Stimulated activated CD8-positive, alpha-beta memory T cell treated with anti-CD3 and anti-CD28 coated beads, Interleukin-12 subunit alpha, Interleukin-12 subunit beta, amount 100 ng/mL, for 24 hours (primary cell): ENCODE results near the gene CTSS.
"Not testable (repeated sequence)": the region's sequence is repeated elsewhere in the genome, so short reads cannot be mapped to it uniquely, and the experiment has no call there.

Experiments
- DNase-seq: peaks from one replicate; pipeline ENCODE4 v3.0.0-alpha.2; 2020; ENCODE audit errors: extremely low read depth

Gene CTSS

DNA sequence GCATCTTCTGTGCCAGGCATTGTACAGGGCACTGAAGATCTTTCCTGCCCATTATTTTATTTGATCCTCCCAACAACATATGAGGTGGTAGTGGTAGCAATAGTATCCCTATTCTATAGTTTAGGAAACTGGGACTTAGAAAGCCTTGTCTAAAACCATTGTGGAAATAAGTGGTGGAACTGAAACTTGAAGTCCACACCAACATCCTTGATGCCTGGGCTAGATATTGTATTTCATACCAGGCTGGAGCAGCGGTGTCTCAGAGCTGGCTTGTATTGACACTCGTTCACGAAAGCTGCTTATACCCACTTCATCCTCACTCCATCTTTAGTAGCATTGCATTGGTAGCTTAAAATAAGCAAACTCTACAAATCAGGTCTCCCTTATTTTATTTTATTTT, 9.7 kb upstream of the CTSS start:
- no peak for DNase-seq

DNA sequence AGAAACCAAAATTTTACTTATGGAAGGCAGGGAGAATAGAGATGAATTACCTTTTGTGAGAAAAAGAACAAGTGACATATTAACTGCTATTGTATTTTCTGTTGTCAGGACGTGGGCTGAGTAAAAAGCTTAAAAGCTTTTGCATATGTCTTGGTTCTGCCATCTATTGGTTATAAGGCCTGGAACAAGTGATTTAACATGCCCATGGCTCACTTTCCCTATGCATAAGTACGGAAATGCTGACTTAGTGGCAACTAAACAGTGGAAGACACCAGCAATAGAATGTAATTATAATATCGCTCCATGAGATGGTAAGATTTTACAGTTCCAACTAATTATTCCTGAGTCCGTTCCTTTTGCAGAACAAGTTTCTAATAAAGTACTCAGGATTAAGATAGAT, 6.7 kb upstream of the CTSS start:
- DNase-seq: no peak

DNA sequence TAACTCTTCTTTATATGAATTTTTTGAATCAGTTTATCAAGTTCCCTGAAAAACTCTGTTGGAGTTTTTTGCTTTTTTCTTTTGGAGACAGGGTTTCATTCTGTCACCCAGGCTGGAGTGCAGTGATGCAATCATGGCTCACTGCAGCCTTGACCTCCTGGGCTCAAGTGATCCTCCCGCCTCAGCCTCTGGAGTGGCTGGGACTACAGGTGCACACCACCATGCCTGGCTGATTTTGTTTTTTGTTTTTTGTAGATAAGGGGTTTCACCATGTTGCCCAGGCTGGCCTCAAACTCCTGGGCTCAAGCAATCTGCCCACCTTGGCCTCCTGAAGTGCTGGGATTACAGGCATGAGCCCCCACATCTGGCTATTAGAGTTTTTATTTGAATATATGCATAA, 2.1 kb upstream of the CTSS start:
- DNase-seq: not testable (repeated sequence)

DNA sequence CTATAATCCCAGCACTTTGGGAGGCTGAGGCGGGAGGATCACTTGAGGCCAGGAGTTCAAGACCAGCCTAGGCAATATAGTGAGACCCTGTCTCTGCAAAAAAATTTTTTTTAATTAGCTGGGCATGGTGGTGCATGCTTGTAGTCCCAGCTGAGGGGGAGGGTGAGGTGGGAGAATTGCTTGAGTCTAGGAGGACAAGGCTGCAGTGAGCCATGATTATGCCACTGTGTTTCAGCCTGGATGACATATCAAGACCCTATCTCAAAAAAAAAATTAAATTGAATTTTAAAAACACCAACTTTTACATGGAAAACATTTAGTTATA, 361 bp upstream of the CTSS start:
- DNase-seq: not testable (repeated sequence)

DNA sequence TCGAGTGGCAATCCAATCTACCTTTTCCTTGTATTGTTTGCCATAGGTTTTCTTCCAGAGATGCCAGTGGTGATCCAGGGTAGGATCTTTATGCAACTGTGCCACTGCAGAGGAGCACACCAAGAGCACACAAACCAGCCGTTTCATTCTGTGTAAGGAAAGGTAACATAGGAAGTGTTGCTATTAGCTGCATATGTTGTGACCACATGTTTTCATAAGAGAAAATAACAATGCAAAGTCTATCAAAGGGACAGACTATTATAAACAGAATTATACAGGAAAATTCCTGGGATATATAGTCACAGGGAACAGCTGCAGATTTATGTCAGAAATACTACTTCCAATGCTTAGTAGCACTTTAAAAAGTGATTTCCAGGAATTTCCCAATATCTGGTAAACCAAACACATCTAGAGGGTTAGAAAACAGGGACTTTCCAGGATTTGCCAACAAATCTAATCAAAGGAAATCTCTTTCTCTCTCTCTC, 919 bp downstream of the CTSS start:
- DNase-seq: no peak

DNA sequence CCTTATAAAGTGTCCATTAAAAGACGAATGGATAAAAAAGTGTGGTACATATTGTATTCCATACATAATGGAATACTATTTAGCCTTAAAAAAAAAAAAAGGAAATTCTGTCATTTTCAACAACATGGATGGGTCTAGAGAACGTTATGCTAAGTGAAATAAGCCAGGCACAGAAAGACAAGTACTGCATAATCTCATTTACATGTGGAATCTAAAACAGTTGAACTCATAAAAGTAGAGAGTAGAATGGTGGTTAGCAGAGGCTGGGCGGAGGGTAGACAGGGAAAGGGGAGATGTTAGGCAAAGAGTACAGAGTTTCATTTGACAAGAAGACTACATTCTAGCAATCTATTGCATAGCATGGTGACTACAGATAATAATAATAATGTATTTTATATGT, 2.6 kb downstream of the CTSS start:
- no peak for DNase-seq

DNA sequence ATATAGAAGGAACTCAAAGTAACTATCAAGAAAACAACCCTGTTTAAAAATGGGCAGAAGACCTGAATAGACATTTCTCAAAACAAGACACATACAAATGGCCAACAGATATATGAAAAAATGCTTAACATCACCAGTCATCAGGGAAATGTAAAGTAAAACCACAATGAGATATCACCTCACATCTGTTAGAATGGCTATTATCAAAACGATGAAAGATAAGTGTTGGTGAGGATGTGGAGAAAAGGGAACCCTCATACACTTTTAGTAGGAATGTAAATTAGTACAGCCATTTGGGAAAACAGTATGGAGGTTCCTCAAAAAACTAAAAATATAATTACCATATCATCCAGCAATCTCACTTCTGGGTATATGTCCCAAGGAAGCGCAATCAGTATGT, 3.0 kb downstream of the CTSS start:
- DNase-seq: no peak

DNA sequence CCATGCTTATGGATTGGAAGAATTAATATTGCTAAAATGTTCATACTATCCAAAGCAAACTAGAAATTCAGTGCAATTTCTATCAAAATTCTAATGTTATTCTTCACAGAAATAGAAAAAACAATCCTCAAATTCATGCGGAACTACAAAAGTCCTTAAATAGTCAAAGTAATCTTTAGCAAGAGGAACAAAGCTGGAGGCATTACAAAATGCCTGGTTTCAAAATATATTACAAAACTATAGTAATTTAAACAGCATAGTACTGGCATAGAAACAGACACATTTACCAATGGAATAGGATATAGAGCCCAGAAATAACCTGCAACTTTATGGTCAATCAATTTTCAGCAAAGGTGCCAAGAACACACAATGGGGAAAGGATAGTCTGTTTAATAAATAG, 3.8 kb downstream of the CTSS start:
- no peak for DNase-seq

DNA sequence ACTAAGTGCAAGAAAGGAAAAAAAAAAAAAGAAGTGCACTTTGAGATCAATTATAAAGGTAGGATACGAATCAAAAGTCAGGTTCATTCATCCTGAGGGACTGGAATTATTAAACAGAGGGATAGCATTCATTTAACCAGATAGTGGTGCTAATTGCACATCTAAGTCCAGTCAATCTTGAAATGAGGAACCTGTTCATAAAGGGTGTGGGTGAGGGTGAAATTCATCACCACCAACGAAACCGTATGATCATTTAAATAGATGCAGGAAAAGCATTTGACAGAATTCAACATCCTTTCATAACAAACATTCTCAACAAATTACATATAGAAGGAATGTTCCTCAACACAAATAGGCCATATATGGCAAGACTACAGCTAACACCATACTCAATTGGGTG, 5.6 kb downstream of the CTSS start:
- no peak for DNase-seq

DNA sequence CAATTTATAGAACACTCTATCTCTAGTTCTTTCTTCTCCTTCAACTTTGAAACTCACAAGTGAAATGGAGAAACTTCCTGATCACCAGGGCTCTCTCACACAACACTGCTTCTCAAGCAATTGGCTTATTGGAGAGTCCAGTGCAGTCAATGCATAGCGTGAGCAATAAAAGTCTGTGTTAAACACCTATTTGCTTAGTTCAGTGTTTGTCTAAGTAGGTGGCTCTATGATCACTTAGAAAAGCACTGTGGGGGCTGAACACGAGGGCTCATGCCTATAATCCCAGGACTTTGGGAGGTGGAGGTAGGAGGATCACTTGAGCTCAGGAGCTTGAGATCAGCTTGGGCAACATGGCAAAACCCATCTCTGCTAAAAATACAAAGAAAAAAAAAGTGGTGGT, 12.2 kb downstream of the CTSS start:
- DNase-seq: no peak

DNA sequence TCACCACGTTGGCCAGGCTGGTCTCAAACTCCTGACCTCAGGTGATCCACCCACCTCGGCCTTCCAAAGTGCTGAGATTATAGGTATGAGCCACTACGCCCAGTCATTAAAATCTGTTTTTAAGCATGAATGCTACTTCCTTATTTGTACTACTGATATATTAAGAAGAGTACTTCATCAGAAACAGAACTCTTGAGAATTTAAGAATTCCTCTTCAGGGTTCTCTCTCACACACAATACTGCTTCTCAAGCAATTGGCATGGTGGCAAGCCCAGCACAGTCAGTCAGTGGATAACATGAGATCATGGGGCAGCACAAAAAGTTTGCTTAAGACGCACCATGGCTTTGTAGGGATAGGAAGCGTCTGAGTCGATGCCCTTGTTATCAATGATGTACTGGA, 14.1 kb downstream of the CTSS start:
- DNase-seq: no peak

DNA sequence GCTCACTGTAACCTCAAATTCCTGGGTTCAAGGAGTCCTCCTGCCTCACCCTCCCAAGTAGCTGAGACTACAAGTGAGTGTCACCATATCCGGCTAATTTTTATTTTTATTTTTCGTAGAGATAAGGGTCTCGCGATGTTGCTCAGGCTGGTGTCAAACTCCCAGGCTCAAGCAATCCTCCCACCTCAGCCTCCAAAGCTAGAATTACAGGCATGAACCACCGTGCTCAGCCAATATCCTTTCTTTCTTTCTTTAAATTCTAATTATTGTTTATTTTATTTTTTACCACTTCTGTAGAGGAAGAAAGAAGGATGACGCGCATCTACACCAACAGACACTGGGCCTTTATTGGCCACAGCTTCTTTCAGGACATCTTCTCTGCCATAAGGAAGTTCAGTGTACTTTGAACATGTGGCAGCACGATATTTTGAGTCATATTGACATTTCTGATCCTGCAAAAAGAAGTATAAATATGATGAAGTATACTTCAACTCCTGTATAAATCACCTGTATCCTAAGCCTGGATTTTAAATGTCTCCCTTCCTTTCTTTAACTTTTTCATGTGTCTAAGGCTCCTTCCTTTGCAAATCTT, 15.8 kb downstream of the CTSS start:
- no peak for DNase-seq

DNA sequence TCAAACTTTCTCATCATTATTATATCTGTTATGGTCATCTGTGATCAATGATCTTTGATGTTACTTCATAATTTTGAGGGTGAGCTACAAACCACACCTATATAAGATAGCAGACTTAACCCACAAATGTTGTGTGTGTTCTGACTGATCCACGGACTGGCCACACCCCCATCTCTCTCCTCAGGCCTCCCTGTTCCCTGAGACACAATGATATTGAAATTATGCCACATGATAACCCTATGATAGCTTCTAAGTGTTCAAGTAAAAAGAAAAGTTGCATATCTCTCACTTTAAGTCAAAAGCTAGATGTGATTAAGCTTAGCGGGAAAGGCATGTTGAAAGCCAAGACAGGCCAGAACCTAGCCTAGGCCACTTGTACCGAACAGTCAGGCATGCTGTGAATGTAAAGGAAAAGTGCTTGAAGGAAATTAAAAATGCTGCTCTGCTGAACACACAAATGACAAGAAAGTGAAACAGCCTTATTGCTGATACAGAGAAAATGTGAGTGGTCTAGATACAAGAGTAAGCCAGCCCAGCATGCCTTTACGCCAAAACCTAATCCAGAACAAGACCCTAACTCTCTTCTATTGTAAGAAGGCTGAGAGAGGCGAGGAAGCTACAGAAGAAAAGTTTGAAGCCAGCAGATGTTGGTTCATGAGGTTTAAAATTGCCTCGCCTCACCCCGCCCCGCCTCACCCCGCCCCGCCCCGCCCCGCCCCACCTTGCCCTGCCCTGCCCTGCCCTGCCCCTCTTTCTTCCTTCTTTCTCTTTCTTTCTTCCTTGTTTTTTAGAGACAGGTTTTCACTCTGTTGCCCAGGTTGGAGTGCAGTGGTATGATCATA, 16.5 kb downstream of the CTSS start:
- DNase-seq: no peak

DNA sequence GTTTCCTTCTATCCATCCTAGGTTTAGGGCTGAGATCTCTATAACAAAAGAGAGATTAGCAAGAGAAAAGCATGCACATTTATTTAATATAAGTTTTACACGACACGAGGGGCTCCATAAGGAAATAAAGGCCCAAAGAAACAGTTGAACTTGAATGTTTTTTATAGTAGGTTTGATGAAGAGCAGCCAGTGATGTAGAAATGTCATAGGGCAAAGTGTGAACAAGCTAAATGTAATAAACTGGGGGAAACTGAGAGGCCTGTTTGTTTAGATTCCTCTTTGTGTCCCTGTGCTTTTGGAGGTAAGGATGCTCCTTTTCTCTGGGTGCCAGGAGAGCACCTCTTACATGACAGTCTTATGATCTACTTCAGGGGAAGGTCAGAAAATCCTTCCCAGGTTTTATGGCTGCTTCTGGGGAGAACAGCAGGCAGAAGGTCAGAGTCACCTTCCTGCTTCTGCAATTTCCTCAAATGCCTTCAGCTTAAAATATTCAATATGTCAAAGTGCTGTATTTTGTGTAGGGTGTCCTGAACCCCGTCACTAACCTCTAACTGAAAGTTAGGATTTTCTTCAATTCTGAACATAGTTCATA, 35.4 kb downstream of the CTSS start:
- no peak for DNase-seq

DNA sequence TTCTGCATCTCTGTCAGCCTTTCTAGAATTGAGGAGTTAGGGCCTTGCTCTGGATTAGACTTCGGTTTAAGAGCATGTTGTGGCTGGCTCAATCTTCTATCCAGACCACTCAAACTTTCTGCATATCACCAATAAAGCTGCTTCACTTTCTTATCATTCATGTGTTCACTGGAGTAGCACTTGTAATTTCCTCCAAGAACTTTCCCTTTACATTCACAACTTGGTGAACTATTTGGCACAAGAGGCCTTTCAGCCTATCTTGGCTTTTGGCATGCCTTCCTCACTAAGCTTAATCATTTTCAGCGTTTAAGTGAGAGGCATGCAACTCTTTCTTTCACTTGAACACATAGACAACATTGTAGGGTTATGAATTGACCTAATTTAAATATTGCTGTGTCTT, 41.2 kb downstream of the CTSS start:
- DNase-seq: no peak

DNA sequence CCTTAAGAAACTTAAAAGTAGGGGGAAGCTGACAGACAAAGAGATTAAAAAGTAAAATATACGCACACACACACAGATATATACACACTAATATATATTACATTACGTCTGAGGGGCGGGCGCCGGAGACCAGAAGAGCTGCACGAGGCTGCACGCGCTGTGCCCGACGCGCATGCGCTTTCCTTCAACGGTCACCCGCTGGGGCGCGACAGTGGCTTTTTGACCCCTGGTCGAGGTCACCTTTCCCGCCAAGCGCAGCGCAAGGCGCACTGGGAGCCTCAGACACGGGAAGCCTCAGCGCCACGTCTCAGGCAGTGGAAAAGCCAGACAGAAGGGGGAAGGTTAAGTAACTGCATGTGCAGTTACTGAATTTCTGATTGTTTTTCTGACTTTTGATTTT, 44.9 kb downstream of the CTSS start, which contains the start of gene HORMAD1:
HORMAD1 (minus strand) TSS at position 193 of the 400 bp plus-strand sequence. CDS start 1,390 bp downstream, outside the sequence.
- DNase-seq: no peak

DNA sequence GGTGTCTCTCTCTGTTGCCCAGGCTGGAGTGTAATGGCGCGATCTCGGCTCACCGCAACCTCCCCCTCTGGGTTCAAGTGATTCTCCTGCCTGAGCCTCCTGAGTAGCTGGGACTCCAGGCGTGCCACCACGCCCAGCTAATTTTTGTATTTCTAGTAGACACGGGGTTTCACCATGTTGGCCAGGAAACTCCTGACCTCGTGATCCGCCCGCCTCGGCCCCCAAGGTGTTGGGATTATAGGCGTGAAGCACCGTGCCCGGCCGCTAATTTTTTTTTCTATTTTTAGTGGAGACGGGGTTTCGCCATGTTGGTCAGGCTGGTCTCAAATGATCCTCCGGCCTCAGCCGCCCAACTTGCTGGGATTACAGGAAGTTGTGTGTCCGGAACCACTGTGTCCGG, 45.5 kb downstream of the CTSS start:
- no peak for DNase-seq

DNA sequence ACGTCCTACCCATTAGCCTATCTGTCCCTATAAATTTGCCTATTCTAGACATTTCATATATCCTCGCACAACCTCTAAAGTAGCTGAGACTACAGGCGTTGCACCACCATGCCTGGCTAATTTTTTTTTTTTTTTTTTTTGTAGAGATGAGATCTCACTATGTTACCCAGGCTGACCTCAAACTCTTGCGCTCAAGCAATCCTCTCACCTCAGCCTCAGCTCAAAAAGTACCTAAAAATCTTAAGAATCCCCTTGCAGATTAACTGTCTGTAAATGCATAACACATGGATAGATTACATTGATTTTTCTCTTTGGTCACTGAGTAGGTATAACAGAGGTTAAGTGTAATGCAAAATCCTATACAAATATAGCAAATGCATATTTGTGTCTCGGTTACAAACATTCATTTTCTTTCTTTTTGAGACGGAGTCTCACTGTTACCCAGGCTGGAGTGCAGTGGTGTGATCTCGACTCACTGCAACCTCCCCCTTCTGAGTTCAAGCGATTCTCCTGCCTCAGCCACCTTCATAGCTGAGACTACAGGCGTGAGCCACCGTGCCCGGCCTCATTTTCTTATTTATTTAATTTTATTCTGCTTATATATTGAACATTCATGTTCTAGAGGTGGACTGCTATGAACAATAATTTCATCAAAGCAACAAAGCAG, 47.2 kb downstream of the CTSS start:
- no peak for DNase-seq

DNA sequence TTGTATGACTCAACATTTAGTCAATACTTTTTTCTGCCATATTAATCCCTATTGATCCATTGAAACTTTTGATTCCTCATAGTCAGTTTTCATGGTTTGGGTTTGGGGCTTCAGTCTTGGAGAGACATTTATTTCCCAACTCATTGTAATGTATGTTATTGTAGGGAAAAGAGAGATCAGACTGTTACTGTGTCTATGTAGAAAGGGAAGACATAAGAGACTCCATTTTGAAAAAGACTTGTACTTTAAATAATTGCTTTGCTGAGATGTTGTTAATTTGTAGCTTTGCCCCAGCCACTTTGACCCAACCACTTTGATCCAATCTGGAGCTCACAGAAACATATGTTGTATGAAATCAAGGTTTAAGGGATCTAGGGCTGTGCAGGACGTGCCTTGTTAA, 56.5 kb downstream of the CTSS start:
- DNase-seq: not testable (repeated sequence)

DNA sequence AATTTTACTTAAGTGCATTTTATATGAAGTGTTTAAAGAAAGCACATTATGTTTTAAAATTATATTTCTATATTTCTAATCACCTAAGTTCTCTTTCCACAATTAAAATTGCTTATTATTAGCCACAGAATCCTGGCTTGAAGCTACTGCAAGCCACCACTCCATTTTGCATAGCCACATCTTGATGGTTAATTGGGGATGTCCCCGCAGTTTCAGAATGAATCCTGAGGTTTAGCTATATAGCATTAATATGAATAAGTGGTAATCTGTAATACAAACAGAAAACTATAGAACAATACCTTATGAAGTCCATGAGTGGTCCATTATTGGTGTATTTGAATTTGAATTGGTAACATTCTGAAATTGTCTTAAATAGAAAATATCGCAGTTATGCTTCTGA, 57.0 kb downstream of the CTSS start:
- no peak for DNase-seq

DNA sequence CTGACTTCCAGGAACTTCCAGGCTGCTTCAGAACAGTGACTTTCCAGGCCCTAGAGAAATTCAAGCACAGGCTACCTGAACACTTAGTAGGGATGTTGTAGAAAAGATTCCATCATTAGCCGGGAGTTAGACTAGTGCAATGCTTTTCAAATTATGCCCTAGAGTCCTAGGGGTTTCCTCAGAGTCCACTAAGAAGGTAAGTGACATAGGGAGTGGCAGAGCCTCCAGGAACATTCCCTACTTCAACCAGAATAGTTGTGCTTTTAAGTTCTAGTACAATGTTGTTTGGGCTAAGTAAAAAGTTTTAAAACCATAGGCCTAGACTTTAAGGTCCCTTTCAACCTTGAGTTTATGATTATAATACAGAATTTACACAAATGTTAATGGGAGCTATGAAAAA, 59.5 kb downstream of the CTSS start:
- DNase-seq: no peak

DNA sequence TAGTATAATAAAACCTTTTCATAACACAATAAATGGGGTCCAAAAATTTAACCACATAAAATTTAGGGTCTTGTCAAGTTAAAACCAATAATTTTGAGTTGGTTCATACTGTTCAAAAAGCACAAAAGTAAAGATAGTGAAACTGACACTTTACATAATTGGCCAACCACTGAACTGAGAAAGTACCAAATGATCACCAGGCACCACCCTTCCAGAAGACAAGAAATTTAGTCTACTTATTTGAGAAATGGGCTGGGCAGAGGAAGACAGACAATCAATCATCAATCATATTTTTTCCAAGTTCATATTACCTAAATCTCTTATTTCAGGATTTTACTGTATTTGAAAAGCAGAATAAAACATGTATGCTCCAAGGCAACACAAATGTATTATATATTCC, 62.2 kb downstream of the CTSS start:
- no peak for DNase-seq
